ENCODE measurements around the gene NCL. TPM values are rescaled to one million over a fixed set of nuclear protein-coding genes. Genes with fewer than 3 reads are reported as not detected.
A peak's percentile ranks its signal among the peaks of the same experiment; 100 is the strongest.

Gene NCL, protein sequence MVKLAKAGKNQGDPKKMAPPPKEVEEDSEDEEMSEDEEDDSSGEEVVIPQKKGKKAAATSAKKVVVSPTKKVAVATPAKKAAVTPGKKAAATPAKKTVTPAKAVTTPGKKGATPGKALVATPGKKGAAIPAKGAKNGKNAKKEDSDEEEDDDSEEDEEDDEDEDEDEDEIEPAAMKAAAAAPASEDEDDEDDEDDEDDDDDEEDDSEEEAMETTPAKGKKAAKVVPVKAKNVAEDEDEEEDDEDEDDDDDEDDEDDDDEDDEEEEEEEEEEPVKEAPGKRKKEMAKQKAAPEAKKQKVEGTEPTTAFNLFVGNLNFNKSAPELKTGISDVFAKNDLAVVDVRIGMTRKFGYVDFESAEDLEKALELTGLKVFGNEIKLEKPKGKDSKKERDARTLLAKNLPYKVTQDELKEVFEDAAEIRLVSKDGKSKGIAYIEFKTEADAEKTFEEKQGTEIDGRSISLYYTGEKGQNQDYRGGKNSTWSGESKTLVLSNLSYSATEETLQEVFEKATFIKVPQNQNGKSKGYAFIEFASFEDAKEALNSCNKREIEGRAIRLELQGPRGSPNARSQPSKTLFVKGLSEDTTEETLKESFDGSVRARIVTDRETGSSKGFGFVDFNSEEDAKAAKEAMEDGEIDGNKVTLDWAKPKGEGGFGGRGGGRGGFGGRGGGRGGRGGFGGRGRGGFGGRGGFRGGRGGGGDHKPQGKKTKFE
- 136 TPM for total RNA-seq

DNA sequence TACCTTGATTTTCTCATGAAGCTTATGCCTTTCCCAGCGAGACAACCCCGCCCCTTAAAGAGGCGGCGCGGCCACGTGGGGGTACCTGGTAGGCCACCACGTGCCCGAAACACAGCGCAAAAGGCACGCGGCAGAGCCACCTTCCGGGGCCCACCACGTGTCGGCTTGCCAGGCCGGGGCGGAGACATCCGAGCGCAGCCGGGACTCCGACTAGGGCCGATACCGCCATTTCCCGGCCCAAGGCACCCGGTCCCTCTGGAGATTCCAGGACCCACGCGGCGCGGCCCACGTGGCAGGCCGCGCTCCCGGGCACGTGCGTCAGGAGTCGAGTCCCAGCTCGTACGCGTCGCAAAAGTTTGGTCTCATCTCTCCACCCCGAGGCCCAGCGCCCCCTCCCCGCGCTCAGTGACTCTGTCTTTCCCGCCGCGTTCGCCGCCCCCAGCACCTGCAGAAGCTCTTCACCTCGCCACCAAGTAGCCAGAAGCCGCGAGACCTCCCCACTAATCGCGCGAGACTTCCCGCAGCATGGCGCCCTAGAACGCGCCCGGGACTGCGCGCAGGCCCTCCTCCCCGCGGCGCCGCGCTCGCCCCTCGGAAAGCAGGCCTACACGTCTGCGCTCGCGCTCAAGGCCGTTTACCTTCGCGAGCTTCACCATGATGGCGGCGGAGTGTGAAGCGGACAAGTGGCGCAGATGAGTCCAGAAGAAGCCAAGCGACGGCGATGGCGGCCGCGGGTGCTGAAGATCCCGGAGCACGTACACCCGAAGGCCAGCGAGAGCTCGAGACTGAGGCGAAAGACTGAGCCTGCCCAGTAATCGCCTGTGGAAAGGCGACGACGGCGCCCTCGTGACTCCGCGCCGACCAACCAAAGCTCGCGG lies at the start of gene NCL:
Gene NCL, minus strand, starts transcription at position 787 of the 878 bp plus-strand sequence. Its CDS starts 131 bp downstream, at position 656.
- TF ChIP-seq, protein P1, sequence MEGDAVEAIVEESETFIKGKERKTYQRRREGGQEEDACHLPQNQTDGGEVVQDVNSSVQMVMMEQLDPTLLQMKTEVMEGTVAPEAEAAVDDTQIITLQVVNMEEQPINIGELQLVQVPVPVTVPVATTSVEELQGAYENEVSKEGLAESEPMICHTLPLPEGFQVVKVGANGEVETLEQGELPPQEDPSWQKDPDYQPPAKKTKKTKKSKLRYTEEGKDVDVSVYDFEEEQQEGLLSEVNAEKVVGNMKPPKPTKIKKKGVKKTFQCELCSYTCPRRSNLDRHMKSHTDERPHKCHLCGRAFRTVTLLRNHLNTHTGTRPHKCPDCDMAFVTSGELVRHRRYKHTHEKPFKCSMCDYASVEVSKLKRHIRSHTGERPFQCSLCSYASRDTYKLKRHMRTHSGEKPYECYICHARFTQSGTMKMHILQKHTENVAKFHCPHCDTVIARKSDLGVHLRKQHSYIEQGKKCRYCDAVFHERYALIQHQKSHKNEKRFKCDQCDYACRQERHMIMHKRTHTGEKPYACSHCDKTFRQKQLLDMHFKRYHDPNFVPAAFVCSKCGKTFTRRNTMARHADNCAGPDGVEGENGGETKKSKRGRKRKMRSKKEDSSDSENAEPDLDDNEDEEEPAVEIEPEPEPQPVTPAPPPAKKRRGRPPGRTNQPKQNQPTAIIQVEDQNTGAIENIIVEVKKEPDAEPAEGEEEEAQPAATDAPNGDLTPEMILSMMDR (IDR thresholded peaks at IDR 0.05), result no peak
- intact Hi-C loops (cut with DNase I), result loop anchor here (1.0 to 5.0 kb wide), 6 partner anchors 19 to 1543 kb away; no protein-coding TSS in a partner anchor
- DNase-seq (ENCODE audit: low spot score in 2 of 2), result peak; percentile 35 to 88
- Histone ChIP-seq H3K4me3 (peak within 1 kb of the TSS; percentile 78 to 79), H3K4me1 (peaks cover 6 to 16% of the 10 kb centered on the region in 2 donors), H3K36me3 (peaks cover 39 to 40% of the 10 kb centered on the region in 2 donors), H3K9me3 (no peaks in the 10 kb centered on the region), H3K27me3 (no peaks in the 10 kb centered on the region), H3K27ac (peak within 1 kb of the TSS; percentile 97 to 98)

DNA sequence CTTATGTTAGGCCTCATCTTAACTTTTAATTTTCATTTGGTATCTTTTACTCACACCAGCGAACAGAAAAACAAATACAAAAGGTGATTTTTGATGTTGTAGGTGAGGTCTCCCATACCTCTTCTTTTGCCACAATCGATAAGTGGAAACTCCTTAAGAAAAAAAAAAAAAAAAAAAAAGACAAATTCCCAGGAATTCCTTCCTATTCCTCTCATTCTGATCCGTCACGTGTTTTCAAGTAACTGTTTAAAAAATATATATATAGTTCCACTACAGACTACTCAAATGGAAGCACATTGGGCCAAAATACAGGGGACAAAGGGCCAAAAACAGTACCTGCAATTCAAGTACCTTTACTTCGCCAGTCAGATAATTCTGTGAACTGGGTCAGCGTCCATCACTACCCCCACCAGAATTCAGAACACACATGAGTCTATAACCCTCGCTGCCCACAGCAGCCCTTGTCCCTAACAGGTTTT lies 49.5 kb upstream of the NCL start:
- intact Hi-C loops (cut with DNase I), result loop anchor here (1.0 to 2.0 kb wide), 6 partner anchors 49 to 267 kb away; partner anchors contain the start of genes NCL and PDE6D

DNA sequence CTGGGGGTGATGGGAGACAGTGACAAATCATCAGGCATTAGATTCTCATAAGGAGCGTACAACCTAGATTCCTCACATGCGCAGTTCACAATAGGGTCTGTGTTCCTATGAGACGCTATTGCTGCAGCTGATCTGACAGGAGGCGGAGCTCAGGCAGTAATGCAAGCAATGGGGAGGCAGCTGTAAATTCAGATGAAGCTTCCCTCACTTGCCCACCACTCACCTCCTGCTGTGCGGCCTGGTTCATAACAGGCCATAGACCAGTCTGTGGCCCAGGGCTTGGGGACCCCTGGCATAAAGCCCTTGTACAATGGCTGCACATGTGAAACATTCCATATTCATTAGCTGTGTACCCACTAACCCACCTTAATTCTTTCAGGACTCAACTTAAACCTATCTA lies 47.9 kb upstream of the NCL start:
- Histone ChIP-seq H3K9me3 (no peaks in the 10 kb centered on the region), H3K27me3 (no peaks in the 10 kb centered on the region), H3K27ac (no peak overlapping the region), H3K4me3 (peak overlapping the region in 1 of 2 donors; percentile 27), H3K36me3 (no peaks in the 10 kb centered on the region), H3K4me1 (peaks cover 0 to 3% of the 10 kb centered on the region in 2 donors)
- intact Hi-C loops (cut with DNase I), result no loop called here
- DNase-seq (ENCODE audit: low spot score in 2 of 2), result no peak
- TF ChIP-seq, protein P1 (IDR thresholded peaks at IDR 0.05), result no peak

More for the DNA sequence above, 49.5 kb upstream of the NCL start:
- TF ChIP-seq, protein P1 (IDR thresholded peaks at IDR 0.05), result no peak
- Histone ChIP-seq H3K36me3 (no peaks in the 10 kb centered on the region), H3K9me3 (no peaks in the 10 kb centered on the region), H3K27me3 (no peaks in the 10 kb centered on the region), H3K4me1 (peaks cover 0 to 3% of the 10 kb centered on the region in 2 donors), H3K4me3 (peak overlapping the region; percentile 65 to 89), H3K27ac (peak overlapping the region; percentile 82 to 84)
- no peak for DNase-seq (ENCODE audit: low spot score in 2 of 2)

DNA sequence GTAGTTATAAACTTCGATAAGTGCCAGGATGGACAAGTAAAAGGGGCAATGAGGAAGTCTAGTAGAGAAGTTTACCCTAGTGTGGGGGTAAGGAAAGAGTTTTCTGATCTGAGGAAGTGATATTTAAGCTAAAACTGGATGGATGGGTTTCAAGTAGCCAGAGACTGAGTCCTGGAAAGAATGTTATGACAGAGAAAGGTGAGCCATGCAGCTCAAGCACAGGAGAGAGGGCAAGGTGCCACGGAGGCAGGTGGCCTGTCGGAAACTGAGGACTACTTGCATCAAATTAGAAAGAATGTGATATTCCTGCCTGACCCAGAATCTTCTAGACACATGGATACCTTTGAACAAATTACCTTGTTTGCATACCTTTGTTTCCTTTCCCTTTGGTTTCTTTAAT lies 39.5 kb upstream of the NCL start:
- H3K4me1 ChIP-seq, result no peaks in the 10 kb centered on the region

More for the DNA sequence above, 39.5 kb upstream of the NCL start:
- Histone ChIP-seq H3K27ac (no peak overlapping the region), H3K27me3 (no peaks in the 10 kb centered on the region), H3K4me3 (no peak overlapping the region), H3K36me3 (no peaks in the 10 kb centered on the region), H3K9me3 (no peaks in the 10 kb centered on the region)
- TF ChIP-seq, protein P1 (IDR thresholded peaks at IDR 0.05), result no peak
- intact Hi-C loops (cut with DNase I), result no loop called here
- DNase-seq (ENCODE audit: low spot score in 2 of 2), result no peak

Measured in ascending aorta (tissue), 2 donors.